IPS DF 19.7 (cell line): Measurements from ENCODE around the gene PRIMA1.

Experiments
- DNase-seq: peaks from one replicate; pipeline ENCODE4 v3.0.0-alpha.2; 2013; ENCODE audit warnings: low read depth, low spot score

Gene PRIMA1

DNA sequence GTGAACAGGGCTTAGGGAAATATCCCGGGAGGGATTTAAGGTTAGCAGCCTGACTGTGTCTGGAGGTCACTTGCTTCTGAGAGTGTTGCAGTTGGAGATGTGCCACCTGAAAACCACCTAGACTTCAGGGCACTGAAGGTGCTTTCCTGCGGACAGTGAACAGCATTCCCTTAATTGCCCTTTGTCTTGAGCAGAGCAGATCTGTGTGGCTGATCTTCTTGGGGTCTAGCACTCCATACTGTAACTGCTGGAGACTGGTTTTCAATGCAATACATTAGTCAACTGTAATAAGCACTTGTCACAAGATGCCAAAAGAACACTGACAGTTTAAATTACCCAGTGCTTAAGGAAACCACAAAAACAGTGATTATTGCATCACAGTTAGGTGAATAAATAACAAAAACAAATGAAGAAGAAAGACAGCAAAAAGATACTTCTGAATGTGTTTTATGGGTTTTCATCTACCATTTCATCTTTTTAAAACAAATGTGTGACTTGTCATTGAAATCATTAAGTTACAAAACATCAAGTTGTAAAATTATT is 111.8 kb downstream of the PRIMA1 start:
- DNase-seq = no peak

DNA sequence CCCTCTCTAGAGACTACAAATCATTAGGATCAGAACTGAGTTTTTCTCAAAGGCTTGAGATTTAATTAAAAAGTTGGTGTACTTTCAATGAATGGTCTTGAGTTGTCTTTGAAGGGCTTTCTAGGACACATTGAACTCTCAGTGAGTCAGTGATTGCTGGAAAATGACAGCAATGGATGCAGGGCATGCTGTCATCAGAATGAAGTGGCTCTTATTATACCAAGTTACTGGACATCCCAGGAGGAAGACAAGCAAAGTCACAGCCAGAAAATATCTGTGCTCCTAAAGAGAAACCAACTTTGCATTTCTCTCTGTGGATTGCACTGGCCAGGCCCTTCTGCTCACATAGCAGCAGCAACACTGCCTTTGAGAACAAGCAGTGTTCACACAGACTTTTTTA is 112.6 kb downstream of the PRIMA1 start:
- no peak for DNase-seq

DNA sequence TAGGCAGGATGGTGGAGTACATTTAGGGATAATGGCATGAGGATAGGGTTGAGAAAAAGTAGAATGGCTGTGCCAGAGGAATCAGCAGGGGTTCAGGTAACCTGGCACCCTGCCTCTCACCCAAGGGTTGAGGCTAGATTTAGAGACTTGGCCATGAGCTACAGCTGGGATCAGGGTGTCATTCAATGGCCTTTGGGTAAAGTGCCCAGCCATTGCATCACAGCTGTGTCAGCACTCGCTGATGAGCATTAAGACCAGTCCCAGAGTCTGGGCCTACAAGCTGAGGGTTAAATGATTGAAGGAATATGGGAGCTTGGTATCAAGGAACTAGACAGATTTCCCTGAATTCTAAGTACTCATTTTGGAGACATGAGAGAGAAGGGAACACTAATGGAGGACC is 113.9 kb downstream of the PRIMA1 start:
- DNase-seq = no peak

DNA sequence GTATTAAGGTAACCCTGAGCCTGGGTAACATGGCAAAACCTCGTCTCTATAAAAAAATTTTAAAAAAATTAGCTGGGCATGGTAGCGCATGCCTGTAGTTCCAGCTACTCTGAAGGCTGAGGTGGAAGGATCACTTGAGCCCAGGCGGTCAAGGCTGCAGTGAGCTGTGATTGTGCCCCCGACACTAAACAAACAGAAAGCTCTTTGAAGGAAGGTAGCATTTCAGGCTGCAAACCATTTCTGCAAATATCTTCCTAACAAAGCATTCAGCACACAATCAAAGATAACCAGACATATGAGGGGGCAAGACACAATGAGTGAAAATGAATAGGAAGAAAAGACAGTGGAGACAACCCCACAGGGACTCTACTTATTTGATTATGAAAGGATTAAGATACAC is 118.7 kb downstream of the PRIMA1 start:
- DNase-seq = no peak
